Measurements from ENCODE around the gene FAM9C. TPM values are rescaled to one million over a fixed set of nuclear protein-coding genes. Genes with fewer than 3 reads are reported as not detected.

FAM9C gene
- total and polyA plus RNA-seq, 9 of the 15 experiments (the other 6 are each of a cell fraction or from before 2014, with no cell fraction given): not detected

- CTCF ChIA-PET (ENCODE audit: low intra/inter-chr PET ratio): no interaction called here
- no peak for DNase-seq (ENCODE audit: extremely low read depth in 1 of 4, low spot score in 3 of 4)
These were observed 43.3 kb downstream of the FAM9C start for GRCh38 chrX:13001097-13001496.

More at GRCh38 chrX:13001097-13001496, 43.3 kb downstream of the FAM9C start:
- FAIRE-seq (no peak), ATAC-seq (no peak)
- no peak overlapping the region for H2AFZ ChIP-seq (ENCODE audit: low read depth, low read length)
- 72% methylated on average over 5 of the region's 5 CpGs for WGBS (ENCODE audit: insufficient coverage, low coverage, missing lambda C conversion rate)
- H3K4me2 ChIP-seq (ENCODE audit: insufficient read depth, low read length): no peak overlapping the region
- H3K9me3 ChIP-seq (replicated peaks; ENCODE audit: control insufficient read depth, insufficient read depth, low read depth, low read length): no peaks in the 10 kb centered on the region
- H3K4me1 ChIP-seq (replicated peaks in 1 of 2; ENCODE audit: control insufficient read depth in 2 of 2, insufficient read depth in 2 of 2, low read length in 2 of 2): peaks cover 0 to 2% of the 10 kb centered on the region in 2 experiments; a peak in 2 of 5 replicates
- H3K4me3 ChIP-seq: no peak overlapping the region
- H4K20me1 ChIP-seq (replicated peaks; ENCODE audit: control insufficient read depth, insufficient read depth, low read length): no peaks in the 10 kb centered on the region
- TF ChIP-seq, protein P1, sequence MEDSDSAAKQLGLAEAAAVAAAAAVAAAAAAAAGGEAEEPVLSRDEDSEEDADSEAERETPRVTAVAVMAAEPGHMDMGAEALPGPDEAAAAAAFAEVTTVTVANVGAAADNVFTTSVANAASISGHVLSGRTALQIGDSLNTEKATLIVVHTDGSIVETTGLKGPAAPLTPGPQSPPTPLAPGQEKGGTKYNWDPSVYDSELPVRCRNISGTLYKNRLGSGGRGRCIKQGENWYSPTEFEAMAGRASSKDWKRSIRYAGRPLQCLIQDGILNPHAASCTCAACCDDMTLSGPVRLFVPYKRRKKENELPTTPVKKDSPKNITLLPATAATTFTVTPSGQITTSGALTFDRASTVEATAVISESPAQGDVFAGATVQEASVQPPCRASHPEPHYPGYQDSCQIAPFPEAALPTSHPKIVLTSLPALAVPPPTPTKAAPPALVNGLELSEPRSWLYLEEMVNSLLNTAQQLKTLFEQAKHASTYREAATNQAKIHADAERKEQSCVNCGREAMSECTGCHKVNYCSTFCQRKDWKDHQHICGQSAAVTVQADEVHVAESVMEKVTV (CRISPR knock-in tag; IDR thresholded peaks at IDR 0.05): no peak
- TF ChIP-seq, protein P2, sequence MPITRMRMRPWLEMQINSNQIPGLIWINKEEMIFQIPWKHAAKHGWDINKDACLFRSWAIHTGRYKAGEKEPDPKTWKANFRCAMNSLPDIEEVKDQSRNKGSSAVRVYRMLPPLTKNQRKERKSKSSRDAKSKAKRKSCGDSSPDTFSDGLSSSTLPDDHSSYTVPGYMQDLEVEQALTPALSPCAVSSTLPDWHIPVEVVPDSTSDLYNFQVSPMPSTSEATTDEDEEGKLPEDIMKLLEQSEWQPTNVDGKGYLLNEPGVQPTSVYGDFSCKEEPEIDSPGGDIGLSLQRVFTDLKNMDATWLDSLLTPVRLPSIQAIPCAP (CRISPR knock-in tag; IDR thresholded peaks at IDR 0.05; ENCODE audit: borderline replicate concordance): no peak
- TF ChIP-seq TAF1 (IDR thresholded peaks at IDR 0.05; ENCODE audit: control insufficient read depth, extremely low read depth, insufficient read depth, low read length, severe bottlenecking) (no peak), SP1 (CRISPR knock-in tag; IDR thresholded peaks at IDR 0.05) (no peak), CHD4 (IDR thresholded peaks at IDR 0.05; ENCODE audit: insufficient read depth, insufficient replicate concordance, low read depth, low read length, poor library complexity, severe bottlenecking) (no peak)
- TF ChIP-seq, protein P3, sequence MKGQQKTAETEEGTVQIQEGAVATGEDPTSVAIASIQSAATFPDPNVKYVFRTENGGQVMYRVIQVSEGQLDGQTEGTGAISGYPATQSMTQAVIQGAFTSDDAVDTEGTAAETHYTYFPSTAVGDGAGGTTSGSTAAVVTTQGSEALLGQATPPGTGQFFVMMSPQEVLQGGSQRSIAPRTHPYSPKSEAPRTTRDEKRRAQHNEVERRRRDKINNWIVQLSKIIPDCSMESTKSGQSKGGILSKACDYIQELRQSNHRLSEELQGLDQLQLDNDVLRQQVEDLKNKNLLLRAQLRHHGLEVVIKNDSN (CRISPR knock-in tag; IDR thresholded peaks at IDR 0.05): no peak
- H3K9me1 ChIP-seq (ENCODE audit: control insufficient read depth, insufficient read depth, low read length): no peaks in the 10 kb centered on the region
- in situ Hi-C loops (cut with MboI): no loop called here
- no TSS peak for BruUV-seq (replicated peaks)
- H3K79me2 ChIP-seq (ENCODE audit: control insufficient read depth, insufficient read depth, low read length): no peaks in the 10 kb centered on the region
- no peak overlapping the region for H3K9ac ChIP-seq (ENCODE audit: insufficient read depth in 1 of 2, low read depth in 2 of 2, low read length in 2 of 2)
- H3K27ac ChIP-seq (ENCODE audit: extremely low read depth, low read depth, low read length): no peak overlapping the region
- intact Hi-C loops (cut with micrococcal nuclease): no loop called here
- no peaks in the 10 kb centered on the region for H3K36me3 ChIP-seq (ENCODE audit: control insufficient read depth, insufficient read depth, low read length)
- POLR2A ChIA-PET: interaction anchor here (0.7 to 1.2 kb wide), 2 partner anchors 10 to 12 kb away, joined by 4 to 5 read pairs; no protein-coding TSS in a partner anchor
- H3K27me3 ChIP-seq (ENCODE audit: control insufficient read depth in 2 of 2, insufficient read depth in 2 of 2, low read length in 2 of 2): no peaks in the 10 kb centered on the region
